Measurements from ENCODE around the gene CMIP.

- TF ChIP-seq, protein P1, sequence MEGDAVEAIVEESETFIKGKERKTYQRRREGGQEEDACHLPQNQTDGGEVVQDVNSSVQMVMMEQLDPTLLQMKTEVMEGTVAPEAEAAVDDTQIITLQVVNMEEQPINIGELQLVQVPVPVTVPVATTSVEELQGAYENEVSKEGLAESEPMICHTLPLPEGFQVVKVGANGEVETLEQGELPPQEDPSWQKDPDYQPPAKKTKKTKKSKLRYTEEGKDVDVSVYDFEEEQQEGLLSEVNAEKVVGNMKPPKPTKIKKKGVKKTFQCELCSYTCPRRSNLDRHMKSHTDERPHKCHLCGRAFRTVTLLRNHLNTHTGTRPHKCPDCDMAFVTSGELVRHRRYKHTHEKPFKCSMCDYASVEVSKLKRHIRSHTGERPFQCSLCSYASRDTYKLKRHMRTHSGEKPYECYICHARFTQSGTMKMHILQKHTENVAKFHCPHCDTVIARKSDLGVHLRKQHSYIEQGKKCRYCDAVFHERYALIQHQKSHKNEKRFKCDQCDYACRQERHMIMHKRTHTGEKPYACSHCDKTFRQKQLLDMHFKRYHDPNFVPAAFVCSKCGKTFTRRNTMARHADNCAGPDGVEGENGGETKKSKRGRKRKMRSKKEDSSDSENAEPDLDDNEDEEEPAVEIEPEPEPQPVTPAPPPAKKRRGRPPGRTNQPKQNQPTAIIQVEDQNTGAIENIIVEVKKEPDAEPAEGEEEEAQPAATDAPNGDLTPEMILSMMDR (IDR thresholded peaks at IDR 0.05): no peak
- TF ChIP-seq POLR2AphosphoS5 (IDR thresholded peaks at IDR 0.05) (no peak), POLR2A (IDR thresholded peaks at IDR 0.05) (no peak)
Measured at GRCh38 chr16:81696166-81696960, 251.8 kb downstream of the CMIP start.
